Neural progenitor cell (in vitro differentiated cells): ENCODE measurements around the gene OR2V2.

ENCODE experiments used
- EZH2 ChIP-seq: fragments of 200-600 bp; sonication (generic); IDR thresholded peaks from 2 replicates; pipeline ENCODE4 v1.6.1; 2017; ENCODE audit warnings: antibody characterized with exemption, mild to moderate bottlenecking, moderate library complexity
- EZH2phosphoT487 ChIP-seq: fragments of 200-600 bp; sonication (generic); IDR thresholded peaks from 2 replicates; pipeline ENCODE4 v1.6.1; 2017; ENCODE audit warnings: antibody characterized with exemption
- TF ChIP-seq, protein P1 (sequence below): fragments of 200-600 bp; sonication (generic); IDR thresholded peaks from 2 replicates; pipeline ENCODE4 v1.5.1; 2017; ENCODE audit warnings: antibody characterized with exemption, mild to moderate bottlenecking

- TF ChIP-seq, protein P1, sequence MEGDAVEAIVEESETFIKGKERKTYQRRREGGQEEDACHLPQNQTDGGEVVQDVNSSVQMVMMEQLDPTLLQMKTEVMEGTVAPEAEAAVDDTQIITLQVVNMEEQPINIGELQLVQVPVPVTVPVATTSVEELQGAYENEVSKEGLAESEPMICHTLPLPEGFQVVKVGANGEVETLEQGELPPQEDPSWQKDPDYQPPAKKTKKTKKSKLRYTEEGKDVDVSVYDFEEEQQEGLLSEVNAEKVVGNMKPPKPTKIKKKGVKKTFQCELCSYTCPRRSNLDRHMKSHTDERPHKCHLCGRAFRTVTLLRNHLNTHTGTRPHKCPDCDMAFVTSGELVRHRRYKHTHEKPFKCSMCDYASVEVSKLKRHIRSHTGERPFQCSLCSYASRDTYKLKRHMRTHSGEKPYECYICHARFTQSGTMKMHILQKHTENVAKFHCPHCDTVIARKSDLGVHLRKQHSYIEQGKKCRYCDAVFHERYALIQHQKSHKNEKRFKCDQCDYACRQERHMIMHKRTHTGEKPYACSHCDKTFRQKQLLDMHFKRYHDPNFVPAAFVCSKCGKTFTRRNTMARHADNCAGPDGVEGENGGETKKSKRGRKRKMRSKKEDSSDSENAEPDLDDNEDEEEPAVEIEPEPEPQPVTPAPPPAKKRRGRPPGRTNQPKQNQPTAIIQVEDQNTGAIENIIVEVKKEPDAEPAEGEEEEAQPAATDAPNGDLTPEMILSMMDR = no peak
- TF ChIP-seq EZH2phosphoT487 (peak; percentile 9), EZH2 (no peak)
Measured at GRCh38 chr5:181098762-181099601, 48.4 kb upstream of the OR2V2 start.
